Neural cell (in vitro differentiated cells): ENCODE measurements around the gene CAMK2D. TPM values are rescaled to one million over a fixed set of nuclear protein-coding genes. Genes with fewer than 3 reads are reported as not detected.

ENCODE experiments used
- H2AFZ ChIP-seq: fragments of 200-600, 300-800 bp; sonication (generic), shearing (Covaris generic); 2 replicates; pipeline ENCODE4 v1.6.0; 2014; ENCODE audit warnings: low read depth, mild to moderate bottlenecking, antibody characterized with exemption, low read length, moderate library complexity
- H3F3A ChIP-seq: fragments of 200-600 bp; shearing (Covaris generic); 2 replicates; pipeline ENCODE4 v1.6.1; 2016; ENCODE audit warnings: mild to moderate bottlenecking, moderate library complexity, mixed read lengths, antibody characterized with exemption, low read length; ENCODE audit not compliant: insufficient read depth, poor library complexity, severe bottlenecking
- H3K27ac ChIP-seq: fragments of 200-600, 300-800 bp; sonication (generic), shearing (Covaris generic); 2 replicates; pipeline ENCODE4 v1.5.1; 2014; ENCODE audit warnings: mild to moderate bottlenecking, low read length, moderate library complexity
- H3K27me3 ChIP-seq: fragments of 300-800, 200-600 bp; sonication (generic), shearing (Covaris generic); 2 replicates; pipeline ENCODE4 v1.6.0; 2014; ENCODE audit warnings: mild to moderate bottlenecking, low read depth, low read length, moderate library complexity; ENCODE audit not compliant: insufficient read depth
- H3K36me3 ChIP-seq: fragments of 300-800, 200-600 bp; sonication (generic), shearing (Covaris generic); 2 replicates; pipeline ENCODE4 v1.5.1; 2014; ENCODE audit warnings: mild to moderate bottlenecking, antibody characterized with exemption, low read length, moderate library complexity; ENCODE audit not compliant: insufficient read depth
- H3K4me2 ChIP-seq: fragments of 300-800, 200-600 bp; sonication (generic), shearing (Covaris generic); 2 replicates; pipeline ENCODE4 v1.6.0; 2014; ENCODE audit warnings: mild to moderate bottlenecking, low read length
- H3K4me3 ChIP-seq: fragments of 300-800, 200-600 bp; sonication (generic), shearing (Covaris generic); 2 replicates; pipeline ENCODE4 v1.5.1; 2014; ENCODE audit warnings: mild to moderate bottlenecking, low read length, moderate library complexity
- H3K79me2 ChIP-seq: fragments of 200-600 bp; shearing (Covaris generic); replicated peaks from 2 replicates; pipeline ENCODE4 v1.6.0; 2014; ENCODE audit warnings: mild to moderate bottlenecking, low read length, moderate library complexity; ENCODE audit not compliant: insufficient read depth
- H3K9ac ChIP-seq: fragments of 300-800, 200-600 bp; sonication (generic), shearing (Covaris generic); 2 replicates; pipeline ENCODE4 v1.6.1; 2016; ENCODE audit warnings: mild to moderate bottlenecking, low read length, mixed read lengths
- H3K9me2 ChIP-seq: fragments of 200-600 bp; shearing (Covaris generic); 2 replicates; pipeline ENCODE4 v1.6.1; 2016; ENCODE audit warnings: mild to moderate bottlenecking, low read length, mixed read lengths; ENCODE audit not compliant: insufficient read depth
- H3K9me3 ChIP-seq: fragments of 200-600, 300-800 bp; sonication (generic), shearing (Covaris generic); 2 replicates; pipeline ENCODE4 v1.6.1; 2016; ENCODE audit warnings: mild to moderate bottlenecking, mixed run types, low read length, moderate library complexity, mixed read lengths
- H4K20me1 ChIP-seq: fragments of 200-600 bp; shearing (Covaris generic); 2 replicates; pipeline ENCODE4 v1.6.1; 2016; ENCODE audit warnings: mild to moderate bottlenecking, mixed run types; ENCODE audit not compliant: insufficient read depth
- EP300 ChIP-seq: fragments of 450-650 bp; conservative IDR thresholded peaks from 2 replicates; pipeline ENCODE4 v1.6.1; 2014; ENCODE audit warnings: antibody characterized with exemption, mild to moderate bottlenecking, moderate library complexity; ENCODE audit not compliant: poor library complexity, severe bottlenecking
- EZH2 ChIP-seq: fragments of 200-600, 300-800 bp; shearing (Covaris generic), sonication (generic); IDR thresholded peaks from 2 replicates; pipeline ENCODE4 v1.6.1; 2014; ENCODE audit warnings: antibody characterized with exemption, low read length, borderline replicate concordance, mild to moderate bottlenecking; ENCODE audit not compliant: insufficient read depth, poor library complexity, severe bottlenecking
- MXI1 ChIP-seq: fragments of 450-650 bp; conservative IDR thresholded peaks from 2 replicates; pipeline ENCODE4 v1.6.1; 2014; ENCODE audit warnings: antibody characterized with exemption, mild to moderate bottlenecking; ENCODE audit not compliant: poor library complexity, severe bottlenecking
- POLR2AphosphoS5 ChIP-seq: IDR thresholded peaks from 2 replicates; pipeline ENCODE4 v1.6.1; 2012
- RAD21 ChIP-seq: fragments of 450-650 bp; conservative IDR thresholded peaks from 2 replicates; pipeline ENCODE4 v1.6.1; 2014; ENCODE audit warnings: antibody characterized with exemption, mild to moderate bottlenecking, moderate library complexity
- SMC3 ChIP-seq: fragments of 450-650 bp; conservative IDR thresholded peaks from 2 replicates; pipeline ENCODE4 v1.6.1; 2014; ENCODE audit warnings: antibody characterized with exemption, mild to moderate bottlenecking, moderate library complexity; ENCODE audit not compliant: poor library complexity
- TAF1 ChIP-seq: IDR thresholded peaks from 2 replicates; pipeline ENCODE4 v1.6.1; 2012; ENCODE audit warnings: low read depth
- polyA plus RNA-seq: library from polyadenylated mRNA; depleted of rRNA; stranded (reverse); fragments of >200 nt; gene quantifications from 2 replicates; pipeline ENCODE4 v1.2.3, GENCODE V29; 2014
- TF ChIP-seq, protein P1 (sequence below): IDR thresholded peaks from 2 replicates; pipeline ENCODE4 v1.6.1; 2012; ENCODE audit warnings: borderline replicate concordance
- TF ChIP-seq, protein P2 (sequence below): fragments of 450-650 bp; IDR thresholded peaks from 2 replicates; pipeline ENCODE4 v1.5.1; 2014; ENCODE audit warnings: antibody characterized with exemption, mild to moderate bottlenecking, moderate library complexity; ENCODE audit not compliant: poor library complexity, severe bottlenecking

CAMK2D gene
- polyA plus RNA-seq, 1 donor from 2014 or later, result 27.1 TPM

DNA sequence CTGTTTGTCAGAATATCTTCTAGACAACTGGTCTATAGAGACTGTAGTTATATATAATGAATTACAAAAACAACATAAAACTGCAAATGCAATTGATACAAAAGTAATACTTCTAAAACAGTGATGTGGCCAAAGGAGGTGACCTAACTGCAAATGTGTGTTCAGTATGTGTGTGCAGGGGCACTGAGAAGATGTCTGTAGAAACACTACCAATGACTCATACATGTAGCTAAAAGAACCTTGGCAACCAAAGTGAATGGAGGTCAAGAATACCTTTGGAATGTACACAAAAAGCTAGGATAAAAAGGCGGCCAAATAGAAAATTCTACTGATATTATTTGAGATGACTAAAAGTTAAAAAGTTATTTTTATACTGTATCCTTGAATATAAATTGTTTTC is 261.8 kb downstream of the CAMK2D start:
- Histone ChIP-seq H3K36me3 (peaks cover 7% of the 10 kb centered on the region), H2AFZ (no peak overlapping the region), H3K9me2 (no peaks in the 10 kb centered on the region), H3K9ac (no peak overlapping the region), H3K4me3 (no peak overlapping the region), H3K4me2 (no peak overlapping the region), H3K27me3 (no peaks in the 10 kb centered on the region), H3F3A (no peaks in the 10 kb centered on the region), H3K79me2 (no peaks in the 10 kb centered on the region), H3K9me3 (no peaks in the 10 kb centered on the region), H4K20me1 (no peaks in the 10 kb centered on the region), H3K27ac (no peak overlapping the region)
- TF ChIP-seq EP300 (no peak), POLR2AphosphoS5 (no peak), SMC3 (no peak), RAD21 (no peak), MXI1 (no peak), EZH2 (no peak), TAF1 (no peak)
- TF ChIP-seq, protein P1, sequence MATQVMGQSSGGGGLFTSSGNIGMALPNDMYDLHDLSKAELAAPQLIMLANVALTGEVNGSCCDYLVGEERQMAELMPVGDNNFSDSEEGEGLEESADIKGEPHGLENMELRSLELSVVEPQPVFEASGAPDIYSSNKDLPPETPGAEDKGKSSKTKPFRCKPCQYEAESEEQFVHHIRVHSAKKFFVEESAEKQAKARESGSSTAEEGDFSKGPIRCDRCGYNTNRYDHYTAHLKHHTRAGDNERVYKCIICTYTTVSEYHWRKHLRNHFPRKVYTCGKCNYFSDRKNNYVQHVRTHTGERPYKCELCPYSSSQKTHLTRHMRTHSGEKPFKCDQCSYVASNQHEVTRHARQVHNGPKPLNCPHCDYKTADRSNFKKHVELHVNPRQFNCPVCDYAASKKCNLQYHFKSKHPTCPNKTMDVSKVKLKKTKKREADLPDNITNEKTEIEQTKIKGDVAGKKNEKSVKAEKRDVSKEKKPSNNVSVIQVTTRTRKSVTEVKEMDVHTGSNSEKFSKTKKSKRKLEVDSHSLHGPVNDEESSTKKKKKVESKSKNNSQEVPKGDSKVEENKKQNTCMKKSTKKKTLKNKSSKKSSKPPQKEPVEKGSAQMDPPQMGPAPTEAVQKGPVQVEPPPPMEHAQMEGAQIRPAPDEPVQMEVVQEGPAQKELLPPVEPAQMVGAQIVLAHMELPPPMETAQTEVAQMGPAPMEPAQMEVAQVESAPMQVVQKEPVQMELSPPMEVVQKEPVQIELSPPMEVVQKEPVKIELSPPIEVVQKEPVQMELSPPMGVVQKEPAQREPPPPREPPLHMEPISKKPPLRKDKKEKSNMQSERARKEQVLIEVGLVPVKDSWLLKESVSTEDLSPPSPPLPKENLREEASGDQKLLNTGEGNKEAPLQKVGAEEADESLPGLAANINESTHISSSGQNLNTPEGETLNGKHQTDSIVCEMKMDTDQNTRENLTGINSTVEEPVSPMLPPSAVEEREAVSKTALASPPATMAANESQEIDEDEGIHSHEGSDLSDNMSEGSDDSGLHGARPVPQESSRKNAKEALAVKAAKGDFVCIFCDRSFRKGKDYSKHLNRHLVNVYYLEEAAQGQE, result no peak
- TF ChIP-seq, protein P2, sequence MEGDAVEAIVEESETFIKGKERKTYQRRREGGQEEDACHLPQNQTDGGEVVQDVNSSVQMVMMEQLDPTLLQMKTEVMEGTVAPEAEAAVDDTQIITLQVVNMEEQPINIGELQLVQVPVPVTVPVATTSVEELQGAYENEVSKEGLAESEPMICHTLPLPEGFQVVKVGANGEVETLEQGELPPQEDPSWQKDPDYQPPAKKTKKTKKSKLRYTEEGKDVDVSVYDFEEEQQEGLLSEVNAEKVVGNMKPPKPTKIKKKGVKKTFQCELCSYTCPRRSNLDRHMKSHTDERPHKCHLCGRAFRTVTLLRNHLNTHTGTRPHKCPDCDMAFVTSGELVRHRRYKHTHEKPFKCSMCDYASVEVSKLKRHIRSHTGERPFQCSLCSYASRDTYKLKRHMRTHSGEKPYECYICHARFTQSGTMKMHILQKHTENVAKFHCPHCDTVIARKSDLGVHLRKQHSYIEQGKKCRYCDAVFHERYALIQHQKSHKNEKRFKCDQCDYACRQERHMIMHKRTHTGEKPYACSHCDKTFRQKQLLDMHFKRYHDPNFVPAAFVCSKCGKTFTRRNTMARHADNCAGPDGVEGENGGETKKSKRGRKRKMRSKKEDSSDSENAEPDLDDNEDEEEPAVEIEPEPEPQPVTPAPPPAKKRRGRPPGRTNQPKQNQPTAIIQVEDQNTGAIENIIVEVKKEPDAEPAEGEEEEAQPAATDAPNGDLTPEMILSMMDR, result no peak

DNA sequence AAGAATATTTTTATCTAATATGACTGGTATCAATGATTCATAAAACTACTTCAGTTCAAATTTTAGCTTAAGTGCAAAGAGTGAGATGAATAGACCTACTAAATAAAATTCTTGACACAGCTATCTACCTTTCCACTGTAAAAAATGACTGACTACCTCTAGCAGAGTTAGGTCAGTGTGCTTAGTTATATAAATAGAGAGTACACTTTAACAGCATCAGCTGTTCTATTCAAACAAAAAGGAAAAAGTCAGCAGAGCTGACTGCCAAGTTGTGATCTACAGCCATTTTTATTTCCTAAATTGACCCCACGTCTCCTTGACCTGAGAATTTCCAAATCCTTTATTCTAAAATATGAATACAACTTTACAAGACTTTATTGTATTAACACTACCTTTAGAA is 262.4 kb downstream of the CAMK2D start:
- TF ChIP-seq, protein P2, result no peak
- TF ChIP-seq EP300 (no peak), TAF1 (no peak), RAD21 (no peak), MXI1 (no peak), EZH2 (no peak), POLR2AphosphoS5 (no peak), SMC3 (no peak)
- TF ChIP-seq, protein P1, result no peak
- H3K79me2 ChIP-seq, result no peaks in the 10 kb centered on the region
- H2AFZ ChIP-seq, result no peak overlapping the region
- peaks cover 7% of the 10 kb centered on the region for H3K36me3 ChIP-seq
- no peak overlapping the region for H3K9ac ChIP-seq
- no peaks in the 10 kb centered on the region for H3F3A ChIP-seq
- H4K20me1 ChIP-seq, result no peaks in the 10 kb centered on the region
- no peaks in the 10 kb centered on the region for H3K27me3 ChIP-seq
- H3K4me3 ChIP-seq, result no peak overlapping the region
- no peak overlapping the region for H3K4me2 ChIP-seq
- no peak overlapping the region for H3K27ac ChIP-seq
- no peaks in the 10 kb centered on the region for H3K9me2 ChIP-seq
- H3K9me3 ChIP-seq, result no peaks in the 10 kb centered on the region
